HG03159 (cell line): Measurements from ENCODE around the gene PPP1R16B.
A peak's percentile ranks its signal among the peaks of the same experiment; 100 is the strongest.
"Not testable (repeated sequence)": the region's sequence is repeated elsewhere in the genome, so short reads cannot be mapped to it uniquely, and the experiment has no call there.

Source experiments
- ATAC-seq: cut with Tn5 transposase; IDR thresholded peaks from one replicate; pipeline ENCODE4 v1.9.1; 2021; ENCODE audit warnings: mild to moderate bottlenecking, moderate library complexity; ENCODE audit not compliant: unreplicated experiment

PPP1R16B gene

GRCh38 chr20:38960187-38960687 lies 154.7 kb downstream of the PPP1R16B start:
- not testable (repeated sequence) for ATAC-seq

GRCh38 chr20:38961530-38962043 lies 156.1 kb downstream of the PPP1R16B start:
- ATAC-seq, result no peak

GRCh38 chr20:38962044-38962927 lies 156.8 kb downstream of the PPP1R16B start, which contains the start of gene DHX35:
TSS of gene DHX35 (plus strand) at chr20:38962344. CDS start at chr20:38962368, 24 bp downstream.
- peak; percentile 96 for ATAC-seq

- no peak for ATAC-seq
Measured at GRCh38 chr20:38962928-38963401, 157.5 kb downstream of the PPP1R16B start.

- no peak for ATAC-seq
Measured at GRCh38 chr20:38963745-38964144, 158.2 kb downstream of the PPP1R16B start.

- ATAC-seq, result no peak
Measured at GRCh38 chr20:38965264-38965663, 159.8 kb downstream of the PPP1R16B start.

GRCh38 chr20:38968090-38968489 lies 162.6 kb downstream of the PPP1R16B start:
- no peak for ATAC-seq

- ATAC-seq, result no peak
Measured at GRCh38 chr20:38969708-38970107, 164.2 kb downstream of the PPP1R16B start.

GRCh38 chr20:38970302-38970701 lies 164.8 kb downstream of the PPP1R16B start:
- ATAC-seq, result no peak
